MG63 (cell line): Measurements from ENCODE around the gene RPS2. TPM values are rescaled to one million over a fixed set of nuclear protein-coding genes. Genes with fewer than 3 reads are reported as not detected.
"Not testable (repeated sequence)": the region's sequence is repeated elsewhere in the genome, so short reads cannot be mapped to it uniquely, and the experiment has no call there.

Experiments used
- DNase-seq: peaks from one replicate; pipeline ENCODE4 v3.0.0-alpha.2; 2020
- H3K27me3 ChIP-seq: fragments of 250-450 bp; sonication (Bioruptor Pico); 2 replicates; pipeline ENCODE4 v1.5.1; 2020; ENCODE audit warnings: mild to moderate bottlenecking, moderate library complexity
- H3K36me3 ChIP-seq: fragments of 250-450 bp; sonication (Bioruptor Pico); 2 replicates; pipeline ENCODE4 v1.5.1; 2020; ENCODE audit warnings: mild to moderate bottlenecking, moderate library complexity
- H3K4me3 ChIP-seq: fragments of 250-450 bp; sonication (Bioruptor Pico); 2 replicates; pipeline ENCODE4 v1.5.1; 2020; ENCODE audit warnings: mild to moderate bottlenecking, moderate library complexity
- H3K9me3 ChIP-seq: fragments of 250-450 bp; sonication (Bioruptor Pico); 2 replicates; pipeline ENCODE4 v1.5.1; 2020; ENCODE audit warnings: mild to moderate bottlenecking, moderate library complexity
- total RNA-seq: library from RNA; depleted of rRNA; stranded (reverse); fragments of >200 nt; shearing (Covaris generic); gene quantifications from 2 replicates; pipeline ENCODE4 v1.2.3, GENCODE V29; 2014; ENCODE audit warnings: low replicate concordance

The RPS2 gene
- total RNA-seq, 1 experiment from 2014 or later = 16,603 TPM

DNA sequence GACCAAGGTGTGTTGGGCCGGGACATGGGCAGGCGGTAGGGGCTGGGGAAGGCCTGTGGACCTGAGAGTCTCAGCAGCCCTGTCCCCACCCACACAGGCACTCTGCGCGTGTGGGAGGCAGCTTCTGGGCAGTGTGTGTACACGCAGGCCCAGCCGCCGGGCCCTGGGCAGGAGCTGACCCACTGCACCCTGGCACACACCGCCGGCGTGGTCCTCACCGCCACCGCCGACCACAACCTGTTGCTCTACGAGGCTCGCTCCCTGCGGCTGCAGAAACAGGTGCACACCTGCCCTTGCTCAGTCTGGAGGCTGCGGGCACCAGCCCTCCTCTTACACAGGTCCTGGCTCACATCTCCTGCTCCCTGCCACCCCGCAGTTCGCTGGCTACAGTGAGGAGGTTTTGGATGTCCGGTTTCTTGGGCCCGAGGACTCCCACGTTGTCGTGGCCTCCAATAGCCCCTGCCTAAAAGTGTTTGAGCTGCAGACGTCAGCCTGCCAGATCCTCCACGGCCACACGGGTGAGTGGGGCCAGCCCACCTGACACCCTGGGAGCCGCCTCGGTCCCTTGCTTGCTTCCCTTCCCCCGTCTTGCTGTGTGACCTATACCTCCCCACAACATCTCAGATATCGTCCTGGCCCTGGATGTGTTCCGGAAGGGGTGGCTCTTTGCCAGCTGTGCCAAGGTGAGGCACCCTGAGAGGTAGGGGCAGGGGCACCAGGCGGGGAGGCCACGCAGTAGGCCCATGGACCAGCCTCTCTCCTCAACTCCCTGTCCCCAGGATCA is 11.0 kb upstream of the RPS2 start:
- DNase-seq = no peak
- H3K27me3 ChIP-seq = peaks cover 8% of the 10 kb centered on the region
- H3K36me3 ChIP-seq = peaks cover 43% of the 10 kb centered on the region
- no peaks in the 10 kb centered on the region for H3K9me3 ChIP-seq
- H3K4me3 ChIP-seq = no peak overlapping the region

DNA sequence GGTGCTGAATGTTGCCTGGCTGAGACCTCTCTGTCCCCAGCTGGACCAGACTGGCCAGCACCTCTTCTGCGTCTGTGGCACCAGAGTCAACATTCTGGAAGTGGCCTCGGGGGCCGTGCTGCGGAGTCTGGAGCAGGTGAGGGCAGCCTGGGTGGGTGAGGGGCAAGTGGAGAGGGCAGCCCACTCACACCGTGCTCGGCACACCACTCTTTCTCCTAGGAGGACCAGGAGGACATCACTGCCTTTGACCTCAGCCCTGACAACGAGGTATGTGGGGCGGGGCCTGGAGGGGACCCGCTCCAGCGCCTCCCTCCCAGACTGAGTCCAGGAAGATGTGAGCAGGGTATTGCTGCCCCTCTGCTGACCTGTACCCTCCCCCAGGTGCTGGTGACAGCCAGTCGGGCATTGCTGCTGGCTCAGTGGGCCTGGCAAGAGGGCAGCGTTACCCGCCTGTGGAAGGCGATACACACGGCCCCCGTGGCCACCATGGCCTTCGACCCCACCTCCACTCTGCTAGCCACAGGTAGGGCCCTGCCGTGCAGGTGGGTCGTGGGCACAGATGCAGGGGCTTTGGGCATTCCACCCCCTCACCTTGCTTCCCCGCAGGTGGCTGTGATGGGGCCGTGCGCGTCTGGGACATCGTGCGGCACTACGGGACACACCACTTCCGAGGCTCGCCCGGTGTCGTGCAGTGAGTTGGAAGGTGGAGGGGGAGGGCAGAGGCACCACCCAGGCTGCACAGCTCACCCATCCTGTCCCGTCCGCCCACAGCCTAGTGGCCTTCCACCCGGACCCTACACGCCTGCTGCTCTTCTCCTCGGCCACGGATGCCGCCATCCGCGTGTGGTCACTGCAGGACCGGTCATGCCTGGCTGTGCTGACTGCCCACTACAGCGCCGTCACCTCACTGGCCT is 9.8 kb upstream of the RPS2 start:
- H3K9me3 ChIP-seq = no peaks in the 10 kb centered on the region
- DNase-seq = no peak
- no peaks in the 10 kb centered on the region for H3K27me3 ChIP-seq
- no peak overlapping the region for H3K4me3 ChIP-seq
- peaks cover 43% of the 10 kb centered on the region for H3K36me3 ChIP-seq

DNA sequence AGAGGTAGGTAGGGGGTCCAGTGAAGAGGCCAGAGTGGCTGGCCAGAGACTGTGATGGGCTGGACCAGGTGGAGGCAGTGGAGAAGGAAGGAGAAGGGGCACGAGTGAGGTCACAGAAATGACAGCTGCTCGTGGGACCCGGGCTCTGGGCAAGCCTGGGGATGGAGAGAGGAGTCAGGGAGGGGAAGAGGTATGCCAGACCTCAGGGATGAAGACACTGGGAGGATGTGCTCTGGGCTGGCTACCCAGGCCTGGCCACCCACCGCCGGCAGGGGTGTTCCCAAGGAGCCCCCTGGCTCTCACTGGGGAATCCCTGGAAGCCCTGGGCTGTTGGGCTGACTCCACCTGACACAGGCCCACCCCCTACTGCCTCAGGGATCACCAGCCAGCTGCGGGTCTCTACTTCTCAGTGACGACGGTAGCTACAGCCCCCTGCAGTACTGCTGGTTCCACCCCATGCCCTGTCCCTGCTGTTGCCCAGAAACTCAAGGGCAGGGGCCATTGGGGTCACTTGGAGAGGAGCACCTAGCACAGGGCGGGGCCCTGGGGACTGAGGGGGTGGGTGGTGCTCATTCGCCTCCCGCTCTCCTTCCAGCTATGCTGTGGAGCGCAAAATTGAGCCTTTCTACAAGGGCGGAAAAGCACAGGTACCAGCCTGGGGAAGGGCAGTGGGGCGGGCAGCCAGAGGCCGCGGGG is 9.0 kb upstream of the RPS2 start:
- Histone ChIP-seq H3K4me3 (peak overlapping the region; percentile 83), H3K27me3 (no peaks in the 10 kb centered on the region), H3K36me3 (peaks cover 40% of the 10 kb centered on the region), H3K9me3 (no peaks in the 10 kb centered on the region)
- no peak for DNase-seq

DNA sequence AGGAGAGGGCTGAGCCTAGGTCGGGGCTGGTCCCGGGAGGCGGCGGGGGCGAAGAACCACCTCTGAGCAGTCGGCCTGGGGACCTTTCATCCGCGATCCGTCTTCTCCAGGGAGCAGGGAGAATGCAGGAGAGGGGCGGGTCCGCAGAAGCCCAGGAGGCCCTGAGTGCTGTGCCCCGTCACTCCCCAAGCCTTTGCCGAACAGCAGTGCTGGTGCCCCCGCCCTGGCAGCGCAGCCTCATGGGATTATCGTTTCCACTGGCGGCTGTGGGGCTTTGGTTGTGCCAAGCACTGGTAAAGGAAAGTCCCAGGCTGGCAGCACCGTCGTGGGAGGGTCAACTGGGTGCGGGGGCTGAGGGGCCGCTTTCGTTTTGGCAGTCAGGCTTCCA is 7.9 kb upstream of the RPS2 start:
- Histone ChIP-seq H3K36me3 (peaks cover 30% of the 10 kb centered on the region), H3K9me3 (no peaks in the 10 kb centered on the region), H3K4me3 (peak overlapping the region; percentile 83), H3K27me3 (no peaks in the 10 kb centered on the region)
- peak; percentile 51 for DNase-seq

DNA sequence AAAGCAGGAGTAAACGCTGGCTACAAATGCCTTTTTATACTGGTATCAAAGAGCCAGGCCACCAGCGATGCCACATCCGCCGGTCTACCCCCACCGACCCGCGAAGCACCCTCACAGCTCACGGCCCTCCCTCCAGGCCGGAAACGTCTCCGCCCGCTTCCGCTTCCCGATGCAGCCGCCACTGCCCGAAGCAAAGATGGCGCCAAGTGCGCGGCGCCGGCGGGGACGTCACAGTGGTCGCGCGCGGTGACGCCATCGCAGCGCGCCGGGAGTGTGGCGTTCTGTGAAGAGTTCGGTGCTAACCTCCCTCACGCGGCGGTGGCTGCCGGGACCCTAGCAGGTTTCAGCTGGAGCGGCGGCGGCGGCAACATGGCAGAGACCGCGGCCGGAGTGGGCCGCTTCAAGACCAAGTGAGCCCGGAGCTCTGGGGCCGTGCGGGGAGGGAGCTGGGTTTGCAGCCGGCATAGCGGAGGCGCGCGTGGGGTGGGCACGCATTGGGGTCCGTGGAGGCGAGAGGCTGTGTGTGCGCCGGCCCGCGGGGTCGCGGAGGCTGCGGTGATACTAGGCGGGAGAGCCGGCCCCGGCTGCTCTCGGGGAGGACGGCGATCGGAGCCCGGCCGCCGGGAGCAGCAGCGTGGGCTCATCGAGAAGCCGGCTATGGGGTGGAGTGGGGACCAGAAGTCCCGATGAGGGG is 7.3 kb upstream of the RPS2 start, which contains the start of gene TBL3:
Gene TBL3 (plus strand): TSS at position 258 of the 694 bp plus-strand sequence. CDS start 112 bp downstream, at position 370.
- Histone ChIP-seq H3K9me3 (no peaks in the 10 kb centered on the region), H3K36me3 (peaks cover 30% of the 10 kb centered on the region), H3K27me3 (no peaks in the 10 kb centered on the region), H3K4me3 (peak within 1 kb of the TSS; percentile 83)
- DNase-seq = peak; percentile 97

DNA sequence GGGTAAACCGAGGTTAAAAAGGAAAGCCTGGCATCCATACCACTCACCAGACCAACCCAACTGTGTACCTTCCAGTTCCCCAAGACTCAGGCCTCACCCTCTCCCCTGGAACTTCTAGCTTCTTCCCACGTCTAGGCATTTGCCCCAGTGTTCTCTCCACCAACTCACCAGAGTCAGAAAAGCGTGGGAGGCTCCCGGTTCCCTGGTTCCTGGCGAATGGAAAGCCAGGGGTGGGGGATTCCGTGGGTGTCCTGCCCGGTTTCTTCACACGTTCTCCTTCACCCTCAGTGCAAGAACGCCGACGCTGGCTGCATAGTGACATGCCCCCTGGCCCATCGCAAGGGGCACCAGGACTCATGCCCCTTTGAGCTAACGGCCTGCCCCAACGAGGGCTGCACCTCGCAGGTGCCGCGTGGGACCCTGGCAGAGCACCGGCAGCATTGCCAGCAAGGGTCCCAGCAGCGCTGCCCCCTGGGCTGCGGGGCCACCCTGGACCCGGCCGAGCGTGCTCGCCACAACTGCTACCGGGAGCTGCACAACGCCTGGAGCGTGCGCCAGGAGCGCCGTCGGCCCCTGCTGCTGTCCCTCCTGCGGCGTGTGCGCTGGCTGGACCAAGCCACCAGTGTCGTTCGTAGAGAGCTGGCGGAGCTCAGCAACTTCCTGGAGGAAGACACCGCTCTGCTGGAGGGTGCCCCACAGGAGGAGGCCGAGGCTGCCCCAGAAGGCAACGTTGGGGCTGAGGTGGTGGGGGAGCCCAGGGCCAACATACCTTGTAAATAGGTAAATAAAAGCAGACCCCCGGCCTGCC is 3.7 kb upstream of the RPS2 start:
- no peak for DNase-seq
- Histone ChIP-seq H3K36me3 (peaks cover 31% of the 10 kb centered on the region), H3K9me3 (no peaks in the 10 kb centered on the region; the same call in 1 of the 2 replicates), H3K4me3 (no peak overlapping the region), H3K27me3 (no peaks in the 10 kb centered on the region)

DNA sequence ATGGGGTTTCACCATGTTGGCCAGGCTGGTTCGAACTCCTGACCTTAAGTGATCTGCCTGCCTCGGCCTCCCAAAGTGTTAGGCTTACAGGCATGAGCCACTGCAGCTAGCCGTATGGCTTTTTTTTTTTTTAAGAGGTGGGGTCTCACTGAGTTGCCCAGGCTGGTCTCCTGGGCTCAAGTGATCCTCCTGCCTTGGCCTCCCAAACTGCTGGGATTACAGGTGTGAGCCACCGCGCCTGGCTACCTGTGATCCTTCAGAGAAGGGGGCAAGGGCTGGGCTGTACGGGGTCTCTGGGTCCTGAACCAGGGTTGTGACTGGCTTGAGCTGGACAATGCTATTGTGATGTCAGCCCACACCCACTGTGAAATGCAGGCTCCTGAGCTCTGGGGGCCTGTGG is 1.8 kb upstream of the RPS2 start, which contains the start of gene RNF151:
Gene RNF151 (plus strand): TSS at position 397 of the 400 bp plus-strand sequence. CDS start 26 bp downstream, outside the sequence.
- DNase-seq = no peak
- H3K27me3 ChIP-seq = no peaks in the 10 kb centered on the region
- peak within 1 kb of the TSS; percentile 99 for H3K4me3 ChIP-seq
- H3K36me3 ChIP-seq = peaks cover 49% of the 10 kb centered on the region
- no peaks in the 10 kb centered on the region; the same call in 1 of the 2 replicates for H3K9me3 ChIP-seq

DNA sequence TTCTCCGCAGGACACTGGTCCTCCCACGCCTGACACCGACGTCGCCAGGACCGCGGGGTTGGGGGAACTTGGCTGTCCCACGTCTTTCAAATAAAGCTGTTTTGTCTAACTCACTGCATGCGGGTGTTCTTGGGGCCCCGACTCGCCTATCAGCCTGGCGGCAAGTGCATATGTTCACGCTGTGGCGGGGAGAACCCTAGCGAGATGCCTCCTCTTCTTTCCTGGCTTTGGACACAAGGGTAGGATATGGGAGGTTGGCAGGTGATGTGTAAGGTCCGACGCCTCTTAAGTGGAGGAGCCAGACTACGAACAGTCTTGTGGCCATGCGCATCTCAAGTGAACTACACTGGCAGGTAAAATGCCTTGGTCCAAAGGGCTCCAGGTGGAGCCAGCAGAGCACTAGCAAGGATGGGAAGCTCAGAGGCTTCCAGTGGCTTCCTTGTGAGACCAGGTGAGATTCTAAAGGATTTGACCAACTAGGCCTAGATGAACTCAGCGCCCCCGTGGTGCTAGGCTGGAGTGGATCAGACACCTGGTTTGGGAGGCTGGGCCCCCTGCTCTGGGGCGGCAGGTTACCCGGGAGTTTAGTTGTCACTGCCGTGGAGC is 873 bp upstream of the RPS2 start:
- Histone ChIP-seq H3K27me3 (no peaks in the 10 kb centered on the region), H3K9me3 (no peaks in the 10 kb centered on the region; the same call in 1 of the 2 replicates), H3K4me3 (peak overlapping the region; percentile 99), H3K36me3 (peaks cover 55% of the 10 kb centered on the region)
- no peak for DNase-seq

DNA sequence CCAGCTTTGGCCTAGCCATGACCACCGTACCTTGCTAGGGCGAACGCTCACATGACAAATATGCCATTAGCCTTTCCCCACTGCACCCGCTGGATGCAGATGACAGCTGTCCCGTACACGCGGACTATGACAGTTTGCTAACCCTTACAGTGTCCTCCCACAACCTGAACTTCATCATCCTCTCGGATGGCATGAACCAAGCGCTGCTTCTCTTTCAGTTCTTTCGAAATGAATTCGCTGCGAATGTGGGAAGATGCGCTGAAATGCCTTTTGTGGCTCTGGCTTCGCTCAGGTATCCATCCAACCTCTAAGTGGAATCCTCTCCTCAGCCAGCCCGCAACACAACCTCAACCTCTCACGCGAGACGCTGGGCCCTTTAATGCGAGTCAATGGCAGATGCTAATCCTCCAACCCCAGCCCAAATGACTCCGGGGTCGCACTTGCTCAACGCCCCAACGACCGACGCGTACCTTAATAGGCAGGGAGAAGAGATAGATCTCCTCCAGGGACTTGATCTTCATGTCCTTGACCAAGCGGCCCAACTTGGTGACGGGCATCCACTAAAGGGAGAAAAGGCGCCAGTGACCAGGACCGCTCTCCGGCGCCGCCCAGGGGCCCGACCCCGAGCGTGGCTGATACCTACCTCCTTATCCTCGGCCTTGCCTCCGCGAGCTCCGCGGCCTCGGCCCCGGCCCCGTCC is 670 bp downstream of the RPS2 start:
- peaks cover 55% of the 10 kb centered on the region for H3K36me3 ChIP-seq
- H3K4me3 ChIP-seq = peak overlapping the region; percentile 99
- no peaks in the 10 kb centered on the region for H3K27me3 ChIP-seq
- H3K9me3 ChIP-seq = no peaks in the 10 kb centered on the region; the same call in 1 of the 2 replicates
- no peak for DNase-seq

DNA sequence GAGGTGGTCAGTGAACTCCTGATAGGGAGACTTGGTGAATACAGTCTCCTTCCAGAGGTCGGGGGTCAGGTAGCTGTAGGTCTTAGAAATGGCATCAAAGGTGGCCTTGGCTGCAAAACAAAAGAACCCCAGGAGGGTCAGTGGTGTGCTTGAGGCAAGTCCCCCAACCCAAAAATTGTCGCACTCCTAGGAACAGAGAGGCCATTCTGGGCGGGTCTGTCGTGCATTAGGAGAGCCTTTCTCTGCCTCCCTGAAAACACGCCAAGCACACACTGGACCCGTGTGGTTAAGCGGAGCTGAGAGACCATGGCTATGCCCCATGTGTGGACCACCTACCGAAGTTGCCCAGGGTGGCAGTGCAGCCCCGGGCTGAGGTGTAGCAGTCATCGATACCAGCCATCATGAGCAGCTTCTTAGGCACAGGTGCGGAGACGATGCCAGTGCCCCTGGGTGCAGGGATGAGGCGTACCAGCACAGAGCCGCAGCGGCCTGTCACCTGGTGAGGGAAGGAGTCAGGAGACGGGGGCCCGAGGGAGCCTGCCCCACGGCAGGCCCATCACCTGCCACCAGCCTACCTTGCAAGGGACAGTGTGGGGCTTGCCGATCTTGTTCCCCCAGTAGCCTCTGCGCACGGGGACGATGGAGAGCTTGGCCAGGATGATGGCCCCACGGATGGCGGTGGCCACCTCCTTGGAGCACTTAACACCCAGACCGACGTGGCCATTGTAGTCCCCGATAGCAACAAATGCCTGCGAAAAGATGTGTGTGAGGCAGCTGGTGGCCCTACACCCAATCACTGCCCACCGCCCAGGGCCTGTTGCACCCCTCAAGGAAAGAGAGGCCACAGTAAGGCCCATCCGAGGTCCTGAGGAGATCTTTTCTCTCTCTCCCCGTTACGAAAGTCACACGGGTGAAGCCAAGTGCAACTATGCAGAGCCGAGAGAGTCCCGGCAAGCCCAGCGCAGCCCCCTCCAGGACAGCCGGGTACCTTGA is 2.2 kb downstream of the RPS2 start:
- H3K4me3 ChIP-seq = peak overlapping the region; percentile 99

DNA sequence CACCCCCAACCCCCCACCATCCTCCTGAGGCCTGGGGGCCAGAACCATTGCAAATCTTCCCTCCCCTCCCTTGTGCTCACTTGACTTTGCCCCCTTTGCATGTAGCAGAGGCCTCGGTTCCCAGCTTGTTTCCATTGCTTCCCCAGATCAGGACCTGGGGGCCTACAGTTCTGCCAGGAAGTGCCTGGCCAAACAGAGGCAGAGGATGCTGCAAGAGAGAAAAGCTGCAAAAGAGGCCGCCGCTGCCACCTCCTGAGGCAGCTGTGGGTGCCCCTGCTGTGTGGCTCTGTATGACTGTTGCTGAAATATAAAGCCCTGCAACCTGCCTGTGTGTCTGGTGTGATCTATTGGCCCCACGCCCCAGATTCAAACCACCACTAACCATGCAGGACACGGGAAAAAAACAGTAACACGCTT is 3.0 kb downstream of the RPS2 start:
- no peaks in the 10 kb centered on the region; the same call in 1 of the 2 replicates for H3K9me3 ChIP-seq
- peaks cover 54% of the 10 kb centered on the region for H3K36me3 ChIP-seq
- peak; percentile 58 for DNase-seq
- H3K27me3 ChIP-seq = no peaks in the 10 kb centered on the region
- H3K4me3 ChIP-seq = peak overlapping the region; percentile 99

More for the DNA sequence above, 2.2 kb downstream of the RPS2 start:
- H3K9me3 ChIP-seq, H3K27me3 ChIP-seq, DNase-seq: not testable (repeated sequence)
- peaks cover 55% of the 10 kb centered on the region for H3K36me3 ChIP-seq

DNA sequence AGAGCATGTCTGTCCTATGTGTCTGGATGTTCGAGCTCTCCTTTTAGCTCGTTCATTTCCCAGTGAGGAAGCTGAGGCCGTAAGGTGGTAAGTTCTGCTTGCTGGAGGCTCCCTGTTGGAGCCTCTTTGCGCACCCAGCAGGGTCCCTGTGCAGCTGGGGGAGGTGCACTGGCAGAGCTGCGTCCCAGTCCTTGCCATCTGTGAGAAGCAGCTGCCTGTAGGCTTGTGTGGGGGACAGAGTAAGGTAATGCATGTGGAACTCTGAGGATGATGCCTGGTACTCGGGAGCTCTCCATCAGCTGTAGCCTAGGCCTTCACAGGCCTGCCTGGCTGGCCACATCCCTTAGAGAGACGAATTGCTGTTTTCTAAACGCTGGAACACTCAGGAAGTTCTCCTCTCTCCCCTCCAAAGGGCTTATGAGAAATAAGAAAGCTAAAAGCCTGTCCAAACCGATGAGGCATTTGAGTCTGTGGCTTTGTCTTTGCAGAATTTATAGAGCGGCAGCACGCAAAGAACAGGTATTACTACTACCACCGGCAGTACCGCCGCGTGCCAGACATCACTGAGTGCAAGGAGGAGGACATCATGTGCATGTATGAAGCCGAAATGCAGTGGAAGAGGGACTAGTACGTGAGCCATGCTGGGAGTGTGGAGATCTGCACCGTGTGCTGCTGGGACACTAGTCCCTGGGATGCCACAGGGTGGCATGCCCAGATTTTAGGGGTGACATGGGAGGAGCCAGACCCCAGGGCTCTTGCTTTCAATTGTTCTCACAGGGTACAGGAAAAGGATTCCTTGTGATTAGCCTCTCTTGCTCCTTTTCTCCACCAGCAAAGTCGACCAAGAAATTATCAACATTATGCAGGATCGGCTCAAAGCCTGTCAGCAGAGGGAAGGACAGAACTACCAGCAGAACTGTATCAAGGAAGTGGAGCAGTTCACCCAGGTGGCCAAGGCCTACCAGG is 3.7 kb downstream of the RPS2 start:
- Histone ChIP-seq H3K27me3 (no peaks in the 10 kb centered on the region), H3K4me3 (peak overlapping the region; percentile 80), H3K36me3 (peaks cover 47% of the 10 kb centered on the region), H3K9me3 (no peaks in the 10 kb centered on the region; the same call in 1 of the 2 replicates)
- peak; percentile 63 for DNase-seq
